Globus pallidus (tissue), 1 donor: Measurements from ENCODE around the gene TMEM225B.
"Not testable (repeated sequence)": the region's sequence is repeated elsewhere in the genome, so short reads cannot be mapped to it uniquely, and the experiment has no call there.

ENCODE experiments used
- DNase-seq: peaks from one replicate; pipeline ENCODE4 v3.0.0-alpha.2; 2015; ENCODE audit warnings: low spot score

The TMEM225B gene

GRCh38 chr7:99623091-99623693 is 25.1 kb downstream of the TMEM225B start:
- DNase-seq: no peak

- DNase-seq: no peak
Measured at GRCh38 chr7:99623702-99624447, 25.8 kb downstream of the TMEM225B start.

GRCh38 chr7:99624484-99624883 is 26.4 kb downstream of the TMEM225B start:
- DNase-seq: no peak

- DNase-seq: no peak
Measured at GRCh38 chr7:99625321-99625720, 27.3 kb downstream of the TMEM225B start.

- no peak for DNase-seq
Measured at GRCh38 chr7:99625961-99626360, 27.9 kb downstream of the TMEM225B start.

- DNase-seq: no peak
Measured at GRCh38 chr7:99626661-99627060, 28.6 kb downstream of the TMEM225B start.

GRCh38 chr7:99627513-99627912 is 29.4 kb downstream of the TMEM225B start:
- no peak for DNase-seq

GRCh38 chr7:99628471-99629465 is 30.7 kb downstream of the TMEM225B start:
- DNase-seq: no peak

GRCh38 chr7:99629643-99630042 is 31.6 kb downstream of the TMEM225B start:
- no peak for DNase-seq

GRCh38 chr7:99631295-99632109 is 33.4 kb downstream of the TMEM225B start:
- no peak for DNase-seq

- not testable (repeated sequence) for DNase-seq
Measured at GRCh38 chr7:99637414-99637813, 39.3 kb downstream of the TMEM225B start.

- DNase-seq: no peak
Measured at GRCh38 chr7:99638731-99639130, 40.7 kb downstream of the TMEM225B start.

GRCh38 chr7:99639267-99639666 is 41.2 kb downstream of the TMEM225B start:
- no peak for DNase-seq

- DNase-seq: no peak
Measured at GRCh38 chr7:99642027-99642426, 44.0 kb downstream of the TMEM225B start.

GRCh38 chr7:99643464-99643863 is 45.4 kb downstream of the TMEM225B start:
- DNase-seq: no peak

- DNase-seq: no peak
Measured at GRCh38 chr7:99644431-99644830, 46.4 kb downstream of the TMEM225B start.

- no peak for DNase-seq
Measured at GRCh38 chr7:99645590-99645989, 47.5 kb downstream of the TMEM225B start.

GRCh38 chr7:99648843-99649242 is 50.8 kb downstream of the TMEM225B start:
- no peak for DNase-seq

- DNase-seq: no peak
Measured at GRCh38 chr7:99651290-99651689, 53.2 kb downstream of the TMEM225B start.

GRCh38 chr7:99652671-99653070 is 54.6 kb downstream of the TMEM225B start:
- no peak for DNase-seq

- DNase-seq: not testable (repeated sequence)
Measured at GRCh38 chr7:99653269-99653668, 55.2 kb downstream of the TMEM225B start.

- DNase-seq: no peak
Measured at GRCh38 chr7:99653754-99654153, 55.7 kb downstream of the TMEM225B start.
